Breast epithelium (tissue), 3 donors: ENCODE measurements around the gene FYB1.

Source experiments
- CTCF ChIP-seq, 3 donors: fragments of 450-650 bp; IDR thresholded peaks; one replicate each; pipeline ENCODE4 v1.5.1; 2016 to 2017; ENCODE audit warnings: antibody characterized with exemption in 3 of 3, mild to moderate bottlenecking in 3 of 3, moderate library complexity in 3 of 3
- POLR2A ChIP-seq: fragments of 450-650 bp; IDR thresholded peaks from one replicate; pipeline ENCODE4 v1.6.1; 2016; ENCODE audit warnings: antibody characterized with exemption, mild to moderate bottlenecking, moderate library complexity

GRCh38 chr5:39062104-39062503 is 157.3 kb downstream of the FYB1 start:
- TF ChIP-seq CTCF (IDR thresholded peaks at IDR 0.05): no peak
- no peak for TF ChIP-seq POLR2A
